Mesenteric fat pad (tissue), 1 donor: Measurements from ENCODE around the gene NIPAL1. TPM values are rescaled to one million over a fixed set of nuclear protein-coding genes. Genes with fewer than 3 reads are reported as not detected.

Experiments used
- DNase-seq: peaks from one replicate; pipeline ENCODE4 v3.0.0-alpha.2; 2020; ENCODE audit warnings: low spot score
- total RNA-seq: library from RNA; stranded (reverse); fragmentation: NEBNext Ultra II Directional; extraction: Animal tissue kit (Norgen Biotek cat#: 25700); gene quantifications from one replicate; pipeline ENCODE4 v1.2.1, GENCODE V29; 2021
- donor health status: DM: yes; HTN: yes; CAD: no.

Gene NIPAL1
- total RNA-seq, 1 donor from 2014 or later, result 0.51 TPM

GRCh38 chr4:48025005-48025404 is 8.4 kb downstream of the NIPAL1 start:
- DNase-seq, result no peak

DNA sequence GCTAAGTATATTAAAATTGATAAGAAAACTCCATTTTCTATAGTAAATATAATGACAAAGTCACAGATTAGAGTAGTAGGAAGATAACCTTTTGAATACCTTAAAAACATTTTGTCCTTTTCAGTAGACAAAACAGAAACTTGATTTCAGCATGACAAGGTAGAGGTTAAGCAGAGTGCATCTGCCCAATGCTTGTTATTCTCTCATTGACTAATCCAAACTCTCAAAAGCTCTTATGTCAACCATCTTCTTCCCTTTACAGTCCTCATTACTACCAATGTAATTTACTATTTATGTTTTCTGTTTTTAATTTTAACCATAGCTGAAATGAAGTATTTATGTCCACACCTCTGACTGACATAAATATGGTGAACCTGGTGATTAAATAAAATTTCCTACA is 11.1 kb downstream of the NIPAL1 start:
- no peak for DNase-seq

- DNase-seq, result no peak
Measured at GRCh38 chr4:48028696-48029095, 12.1 kb downstream of the NIPAL1 start.

GRCh38 chr4:48030470-48030869 is 13.9 kb downstream of the NIPAL1 start:
- DNase-seq, result no peak

DNA sequence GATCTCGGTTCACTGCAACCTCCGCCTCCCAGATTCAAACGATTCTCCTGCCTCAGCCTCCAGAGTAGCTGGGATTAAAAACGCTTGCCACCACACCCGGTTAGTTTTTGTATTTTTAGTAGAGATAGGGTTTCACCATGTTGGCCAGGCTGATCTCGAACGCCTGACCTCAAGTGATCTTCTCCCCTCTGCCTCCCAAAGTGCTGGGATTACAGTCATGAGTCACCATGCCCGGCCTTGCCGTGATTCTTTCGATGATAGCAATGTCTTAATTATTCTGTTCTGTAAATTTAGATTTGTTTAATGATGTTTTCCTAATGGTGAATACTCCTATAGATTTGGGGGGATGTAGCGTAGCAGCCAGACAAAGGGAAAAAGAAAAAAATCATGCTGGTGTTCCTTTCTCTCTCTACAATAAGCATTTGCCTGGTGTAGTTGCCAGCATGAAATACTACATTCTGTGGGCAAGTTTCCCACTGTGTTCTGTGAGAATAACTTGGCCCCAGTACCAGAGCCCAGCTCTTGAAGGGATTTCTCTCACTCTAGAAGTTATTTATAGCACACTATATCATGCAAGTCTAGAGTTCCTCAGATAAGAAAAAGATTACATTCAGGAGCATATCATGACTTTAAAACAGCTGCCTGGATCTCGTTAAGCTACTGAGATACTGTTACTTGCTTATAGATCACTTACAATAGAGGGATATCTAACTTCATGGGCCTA is 15.4 kb downstream of the NIPAL1 start:
- no peak for DNase-seq

DNA sequence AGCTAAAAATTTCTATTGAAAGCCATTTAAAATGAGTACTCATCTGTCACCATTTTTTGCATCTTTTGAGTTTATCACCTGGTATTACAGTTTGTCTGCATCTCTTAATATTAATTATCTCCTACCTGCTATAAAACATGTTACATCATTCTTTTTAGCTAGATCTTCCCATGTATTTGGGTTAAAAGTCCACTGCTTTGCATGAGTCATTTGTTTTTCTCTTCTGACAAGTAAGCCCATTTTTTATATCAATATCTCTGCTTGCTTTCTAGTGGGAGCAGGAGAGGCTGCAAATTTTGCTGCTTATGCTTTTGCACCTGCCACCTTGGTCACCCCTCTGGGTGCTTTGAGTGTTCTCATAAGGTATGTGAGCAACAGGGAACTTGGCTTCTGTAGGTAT is 16.1 kb downstream of the NIPAL1 start:
- no peak for DNase-seq

DNA sequence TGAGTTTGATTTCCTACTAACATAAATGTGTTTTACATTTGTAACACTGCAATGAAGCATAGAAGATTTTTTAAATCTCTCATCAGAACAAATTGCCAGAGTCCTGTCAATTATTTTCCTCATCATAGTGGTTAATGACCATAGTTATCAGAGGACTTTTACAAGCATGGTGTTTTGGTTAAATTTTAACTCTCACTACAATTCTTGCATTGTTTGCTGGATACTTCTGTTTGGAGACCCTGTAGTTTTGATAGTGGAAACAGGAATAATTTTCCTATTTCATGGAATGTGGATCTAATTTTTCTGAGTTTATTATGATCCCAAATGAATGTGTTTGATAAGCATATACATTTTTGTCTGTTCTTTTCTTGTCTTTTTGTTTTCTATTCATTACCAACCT is 16.8 kb downstream of the NIPAL1 start:
- DNase-seq, result no peak

DNA sequence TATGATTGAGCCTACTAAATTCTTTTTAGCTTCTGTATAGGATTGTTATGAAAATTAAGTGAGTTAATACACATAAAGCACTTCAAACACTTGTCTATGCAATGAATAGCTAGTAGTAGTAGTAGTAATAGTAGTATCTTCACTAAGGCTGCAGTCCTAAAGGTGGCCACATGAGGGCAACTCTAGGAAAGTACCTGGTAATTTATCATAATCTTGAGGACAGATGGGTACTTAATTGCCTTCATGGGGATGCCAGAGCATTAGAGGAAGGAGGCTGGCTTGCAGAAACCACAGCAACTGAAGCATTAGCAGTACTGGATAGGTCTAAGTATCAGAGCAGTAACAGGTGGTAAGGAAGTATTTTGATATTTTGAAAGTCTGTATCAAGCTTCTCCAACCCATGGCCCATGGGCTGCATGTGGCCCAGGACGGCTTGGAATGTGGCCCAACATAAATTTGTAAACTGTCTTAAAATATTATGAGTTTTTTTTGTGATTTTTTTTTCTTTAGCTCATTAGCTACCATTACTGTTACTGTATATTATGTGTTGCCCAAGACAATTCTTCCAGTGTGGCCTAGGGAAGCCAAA is 17.3 kb downstream of the NIPAL1 start:
- DNase-seq, result no peak

- DNase-seq, result no peak
Measured at GRCh38 chr4:48035952-48036351, 19.4 kb downstream of the NIPAL1 start.

GRCh38 chr4:48037117-48037462 is 20.5 kb downstream of the NIPAL1 start:
- no peak for DNase-seq

DNA sequence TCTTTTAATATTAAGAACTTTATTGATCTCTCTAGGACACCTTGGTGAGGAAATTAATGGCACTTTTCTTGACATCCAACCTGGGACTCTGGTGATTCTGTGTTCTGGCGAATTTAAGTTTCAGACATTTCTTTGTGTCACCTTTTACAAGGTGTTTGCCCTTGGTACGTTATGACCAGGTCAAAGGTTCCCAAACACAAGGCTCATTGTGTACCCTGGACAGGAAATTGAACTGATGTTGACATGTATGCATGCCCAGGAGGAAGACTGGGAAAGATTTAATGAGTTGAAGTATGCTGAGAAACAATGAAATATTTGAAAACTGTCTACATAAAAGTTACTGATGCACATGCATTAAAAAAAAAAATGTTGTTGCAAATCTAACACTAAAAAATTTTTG is 22.1 kb downstream of the NIPAL1 start:
- no peak for DNase-seq

DNA sequence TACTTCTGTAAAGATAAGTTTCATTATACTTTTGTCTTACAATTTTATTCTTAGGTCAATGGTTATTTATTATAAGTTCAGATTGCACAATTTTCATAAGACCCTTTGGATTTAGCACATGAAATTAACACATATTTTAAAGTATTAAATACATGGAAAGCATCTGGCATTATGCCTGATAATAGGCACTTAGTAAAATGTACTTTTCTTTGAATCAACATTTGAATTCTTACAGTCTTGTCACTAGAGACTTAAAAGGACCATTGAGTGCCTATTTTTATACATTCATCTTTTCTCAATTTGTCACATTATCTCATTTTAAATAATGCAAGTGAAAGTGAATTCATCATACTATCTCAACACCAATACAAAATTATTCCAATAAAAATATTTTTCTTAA is 23.0 kb downstream of the NIPAL1 start:
- DNase-seq, result no peak

GRCh38 chr4:48041535-48042137 is 25.1 kb downstream of the NIPAL1 start:
- DNase-seq, result no peak

- no peak for DNase-seq
Measured at GRCh38 chr4:48042979-48043461, 26.4 kb downstream of the NIPAL1 start.

GRCh38 chr4:48043504-48043903 is 26.9 kb downstream of the NIPAL1 start:
- no peak for DNase-seq

DNA sequence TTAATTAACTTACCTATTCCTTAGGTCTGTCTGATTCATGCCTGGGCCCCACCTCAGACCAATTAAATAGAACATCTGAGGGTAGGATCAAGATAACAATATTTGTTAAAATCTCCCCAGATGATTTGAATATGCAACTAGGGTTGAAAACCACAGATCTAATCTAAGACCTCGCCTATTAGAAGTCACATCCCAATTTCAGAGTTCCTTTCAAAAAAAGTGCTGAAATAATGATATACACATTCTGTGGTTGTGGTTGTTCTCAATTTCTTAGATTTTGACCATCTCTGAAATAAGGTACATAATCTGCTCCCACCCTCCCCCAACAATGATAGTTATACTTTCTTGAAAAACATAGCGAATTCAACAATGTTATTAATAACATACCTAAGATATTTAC is 27.7 kb downstream of the NIPAL1 start:
- DNase-seq, result no peak

GRCh38 chr4:48046059-48046458 is 29.5 kb downstream of the NIPAL1 start:
- DNase-seq, result no peak

DNA sequence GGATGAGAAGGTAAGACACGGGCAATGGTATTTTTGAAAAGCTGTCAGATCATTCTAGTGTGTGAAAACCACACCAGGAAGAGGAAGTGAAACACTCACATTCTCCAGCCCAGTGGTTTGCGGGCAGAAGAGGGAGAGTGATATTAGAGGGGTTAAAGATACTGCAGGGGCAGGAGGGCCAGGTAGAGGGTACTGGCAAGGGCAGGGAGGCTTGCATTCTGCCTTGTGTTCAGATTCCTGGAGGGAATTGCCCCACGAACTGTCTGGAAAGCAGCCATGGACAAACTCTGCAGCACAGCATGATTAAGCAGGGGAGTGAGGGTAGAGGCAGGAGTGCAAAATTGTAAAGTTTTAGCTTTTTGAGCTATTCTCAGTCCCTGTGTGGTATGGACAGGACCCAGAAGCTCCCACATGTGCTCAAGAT is 30.9 kb downstream of the NIPAL1 start:
- DNase-seq, result no peak

- DNase-seq, result no peak
Measured at GRCh38 chr4:48047896-48048295, 31.3 kb downstream of the NIPAL1 start.

DNA sequence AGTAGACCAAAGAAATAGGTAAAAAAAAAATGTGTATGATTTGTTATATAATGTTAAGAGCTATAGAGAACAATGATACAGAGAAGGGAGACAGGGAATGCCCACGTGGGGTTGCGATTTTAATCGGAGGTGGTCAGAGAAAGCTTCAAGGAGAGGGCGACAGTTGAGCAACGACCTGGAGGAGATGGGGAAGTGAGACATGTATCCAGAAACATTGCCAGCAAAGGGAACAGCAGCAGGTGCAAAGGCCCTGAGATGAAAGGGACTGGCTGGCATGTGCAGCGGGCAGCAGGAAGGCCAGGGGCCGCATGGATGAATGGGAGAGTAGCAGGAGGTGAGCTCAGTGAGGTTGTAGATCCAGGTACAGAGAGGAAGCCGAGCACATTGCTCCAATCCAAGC is 32.9 kb downstream of the NIPAL1 start:
- DNase-seq, result no peak

GRCh38 chr4:48051078-48051477 is 34.5 kb downstream of the NIPAL1 start:
- no peak for DNase-seq

- DNase-seq, result no peak
Measured at GRCh38 chr4:48058617-48059530, 42.3 kb downstream of the NIPAL1 start.
